ENCODE measurements around the gene EDA. TPM values are rescaled to one million over a fixed set of nuclear protein-coding genes. Genes with fewer than 3 reads are reported as not detected.
"Not testable (repeated sequence)": the region's sequence is repeated elsewhere in the genome, so short reads cannot be mapped to it uniquely, and the experiment has no call there.

The EDA gene
- total RNA-seq, 2 donors from 2014 or later, result 2.0 to 6.1 TPM

GRCh38 chrX:69844636-69845035 is 228.7 kb downstream of the EDA start:
- TF ChIP-seq CTCF (IDR thresholded peaks at IDR 0.05), result no peak
- Histone ChIP-seq H3K27ac (no peak overlapping the region), H3K4me1 (ENCODE audit: control insufficient read depth in 1 of 2, low read depth in 2 of 2) (no peaks in the 10 kb centered on the region), H3K9me3 (no peaks in the 10 kb centered on the region), H3K4me3 (no peak overlapping the region), H3K36me3 (no peaks in the 10 kb centered on the region), H3K27me3 (replicated peaks; ENCODE audit: insufficient read depth) (no peaks in the 10 kb centered on the region)
- ATAC-seq (ENCODE audit: insufficient number of reproducible peaks, low FRiP score, low read depth) (no peak), DNase-seq (ENCODE audit: low spot score) (no peak)

DNA sequence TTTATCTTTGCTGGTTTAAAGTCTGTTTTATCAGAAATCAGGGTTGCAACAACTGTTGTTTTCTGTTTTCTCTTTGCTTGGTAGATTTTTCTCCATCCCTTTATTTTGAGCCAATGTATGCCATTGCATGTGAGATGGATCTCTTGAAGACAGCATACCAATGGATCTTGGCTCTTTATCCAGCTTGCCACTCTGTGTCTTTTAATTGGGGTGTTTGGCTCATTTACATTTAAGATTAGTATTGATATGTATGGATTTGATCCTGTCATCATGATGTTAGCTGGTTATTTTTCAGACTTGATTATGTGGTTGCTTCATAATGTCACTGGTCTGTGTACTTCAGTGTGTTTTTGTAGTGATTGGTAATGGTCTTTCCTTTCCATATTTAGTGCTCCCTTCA is 244.1 kb downstream of the EDA start:
- H3K27me3 ChIP-seq (replicated peaks; ENCODE audit: insufficient read depth); H3K4me1 ChIP-seq (ENCODE audit: control insufficient read depth in 1 of 2, low read depth in 2 of 2); DNase-seq (ENCODE audit: low spot score); H3K9me3 ChIP-seq; H3K27ac ChIP-seq; H3K4me3 ChIP-seq; H3K36me3 ChIP-seq; ATAC-seq (ENCODE audit: insufficient number of reproducible peaks, low FRiP score, low read depth): not testable (repeated sequence)

- Histone ChIP-seq H3K27me3 (replicated peaks; ENCODE audit: insufficient read depth) (no peaks in the 10 kb centered on the region), H3K36me3 (no peaks in the 10 kb centered on the region), H3K4me3 (no peak overlapping the region), H3K4me1 (ENCODE audit: control insufficient read depth in 1 of 2, low read depth in 2 of 2) (no peaks in the 10 kb centered on the region), H3K27ac (no peak overlapping the region), H3K9me3 (no peaks in the 10 kb centered on the region)
- no peak for TF ChIP-seq CTCF (IDR thresholded peaks at IDR 0.05)
- DNase-seq (ENCODE audit: low spot score) (no peak), ATAC-seq (ENCODE audit: insufficient number of reproducible peaks, low FRiP score, low read depth) (no peak)
Measured at GRCh38 chrX:69876221-69876620, 260.3 kb downstream of the EDA start.

- Histone ChIP-seq H3K27ac (no peak overlapping the region), H3K4me3 (no peak overlapping the region), H3K27me3 (replicated peaks; ENCODE audit: insufficient read depth) (no peaks in the 10 kb centered on the region), H3K4me1 (ENCODE audit: control insufficient read depth in 1 of 2, low read depth in 2 of 2) (no peaks in the 10 kb centered on the region), H3K36me3 (no peaks in the 10 kb centered on the region), H3K9me3 (no peaks in the 10 kb centered on the region)
- no peak for TF ChIP-seq CTCF (IDR thresholded peaks at IDR 0.05)
- no peak for DNase-seq (ENCODE audit: low spot score)
- no peak for ATAC-seq (ENCODE audit: insufficient number of reproducible peaks, low FRiP score, low read depth)
Measured at GRCh38 chrX:69884210-69884609, 268.3 kb downstream of the EDA start.

DNA sequence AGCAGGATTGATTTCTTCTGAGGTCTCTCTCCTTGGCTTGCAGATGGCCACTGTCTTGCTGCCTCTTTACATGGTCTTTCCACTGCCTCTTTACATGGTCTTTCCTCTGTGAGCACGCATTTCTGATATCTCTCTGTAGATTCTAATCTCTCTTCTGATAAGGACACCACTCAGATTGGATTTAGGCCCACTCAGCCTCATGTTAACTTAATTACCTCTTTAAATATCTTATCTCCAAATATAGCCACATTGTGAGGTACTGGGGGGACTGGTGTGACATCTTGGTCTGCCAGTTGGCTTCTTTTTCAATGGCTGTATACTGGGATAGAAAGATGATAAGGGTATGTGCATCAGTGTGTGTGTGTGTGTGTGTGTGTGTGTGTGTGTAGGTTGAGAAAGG is 280.1 kb downstream of the EDA start:
- Histone ChIP-seq H3K27me3 (replicated peaks; ENCODE audit: insufficient read depth) (no peaks in the 10 kb centered on the region), H3K36me3 (no peaks in the 10 kb centered on the region), H3K4me3 (no peak overlapping the region), H3K27ac (no peak overlapping the region), H3K4me1 (ENCODE audit: control insufficient read depth in 1 of 2, low read depth in 2 of 2) (no peaks in the 10 kb centered on the region), H3K9me3 (no peaks in the 10 kb centered on the region)
- ATAC-seq (ENCODE audit: insufficient number of reproducible peaks, low FRiP score, low read depth) (no peak), DNase-seq (ENCODE audit: low spot score) (no peak)
- no peak for TF ChIP-seq CTCF (IDR thresholded peaks at IDR 0.05)

DNA sequence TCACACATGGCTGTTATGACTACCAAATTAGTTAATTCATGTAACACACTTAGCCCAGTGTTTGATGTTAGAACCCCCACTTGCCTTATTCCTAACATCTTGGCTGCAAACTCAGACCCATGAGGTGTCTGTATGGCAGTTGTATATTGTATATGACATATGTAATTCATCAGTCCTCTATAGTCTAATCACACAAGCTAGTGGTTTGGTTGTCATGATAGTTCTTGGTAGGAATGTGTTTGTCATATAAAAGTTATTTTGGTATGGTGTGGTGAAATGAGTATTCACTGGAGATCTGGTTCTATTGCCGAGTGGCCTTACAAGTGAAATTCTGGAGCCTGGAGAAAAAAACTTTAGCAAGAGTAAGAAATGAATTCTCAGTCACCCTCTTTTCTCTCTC is 284.6 kb downstream of the EDA start:
- Histone ChIP-seq H3K36me3 (no peaks in the 10 kb centered on the region), H3K27ac (no peak overlapping the region), H3K27me3 (replicated peaks; ENCODE audit: insufficient read depth) (no peaks in the 10 kb centered on the region), H3K4me1 (ENCODE audit: control insufficient read depth in 1 of 2, low read depth in 2 of 2) (no peaks in the 10 kb centered on the region), H3K9me3 (no peaks in the 10 kb centered on the region), H3K4me3 (no peak overlapping the region)
- ATAC-seq (ENCODE audit: insufficient number of reproducible peaks, low FRiP score, low read depth) (no peak), DNase-seq (ENCODE audit: low spot score) (no peak)
- no peak for TF ChIP-seq CTCF (IDR thresholded peaks at IDR 0.05)

Data from thoracic aorta (tissue), 2 donors.